ENCODE measurements around the gene ELMO1. TPM values are rescaled to one million over a fixed set of nuclear protein-coding genes. Genes with fewer than 3 reads are reported as not detected.

Gene ELMO1
- total and polyA plus RNA-seq, 2 donors from 2014 or later: 6.0 to 35.4 TPM

DNA sequence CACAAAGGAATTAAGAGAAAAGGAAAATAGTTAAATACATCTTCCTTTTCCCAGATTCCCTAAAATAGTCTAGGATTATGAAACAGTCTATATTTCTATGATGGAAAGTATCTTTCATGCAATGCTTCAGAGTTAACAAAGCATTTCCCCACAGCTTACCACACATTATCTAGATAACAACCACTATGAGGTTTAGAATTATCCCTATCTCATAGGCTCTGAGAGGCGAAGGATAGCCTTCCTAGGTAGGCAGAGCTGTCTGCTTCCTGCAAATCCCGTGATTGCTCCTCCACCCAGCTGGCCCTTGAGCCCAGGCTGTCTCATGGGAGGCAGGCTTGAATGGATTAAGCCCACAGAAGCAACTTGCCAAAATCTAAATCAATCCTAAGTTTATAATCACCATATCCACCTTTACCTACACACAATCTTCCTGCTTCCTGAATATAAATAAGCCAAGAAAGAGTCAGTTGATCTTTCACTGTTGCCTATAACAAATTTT is 402.9 kb downstream of the ELMO1 start:
- Histone ChIP-seq H3K4me3 (ENCODE audit: low read length in 3 of 3) (no peak overlapping the region), H3K36me3 (ENCODE audit: control insufficient read depth in 2 of 3, insufficient read depth in 3 of 3, low read length in 3 of 3) (no peaks in the 10 kb centered on the region), H3K27ac (ENCODE audit: low read depth in 2 of 2, low read length in 2 of 2) (no peak overlapping the region), H3K27me3 (ENCODE audit: control insufficient read depth, insufficient read depth, low read length) (no peaks in the 10 kb centered on the region), H3K4me1 (ENCODE audit: control insufficient read depth in 2 of 3, insufficient read depth in 2 of 3, low read depth in 1 of 3, low read length in 3 of 3) (no peaks in the 10 kb centered on the region), H3K9ac (ENCODE audit: low read length in 3 of 3) (no peak overlapping the region), H3K9me3 (ENCODE audit: control insufficient read depth in 2 of 3, insufficient read depth in 1 of 3, low read length in 3 of 3) (no peaks in the 10 kb centered on the region)
- intact Hi-C loops (cut with DNase I): no loop called here
- TF ChIP-seq, protein P1, sequence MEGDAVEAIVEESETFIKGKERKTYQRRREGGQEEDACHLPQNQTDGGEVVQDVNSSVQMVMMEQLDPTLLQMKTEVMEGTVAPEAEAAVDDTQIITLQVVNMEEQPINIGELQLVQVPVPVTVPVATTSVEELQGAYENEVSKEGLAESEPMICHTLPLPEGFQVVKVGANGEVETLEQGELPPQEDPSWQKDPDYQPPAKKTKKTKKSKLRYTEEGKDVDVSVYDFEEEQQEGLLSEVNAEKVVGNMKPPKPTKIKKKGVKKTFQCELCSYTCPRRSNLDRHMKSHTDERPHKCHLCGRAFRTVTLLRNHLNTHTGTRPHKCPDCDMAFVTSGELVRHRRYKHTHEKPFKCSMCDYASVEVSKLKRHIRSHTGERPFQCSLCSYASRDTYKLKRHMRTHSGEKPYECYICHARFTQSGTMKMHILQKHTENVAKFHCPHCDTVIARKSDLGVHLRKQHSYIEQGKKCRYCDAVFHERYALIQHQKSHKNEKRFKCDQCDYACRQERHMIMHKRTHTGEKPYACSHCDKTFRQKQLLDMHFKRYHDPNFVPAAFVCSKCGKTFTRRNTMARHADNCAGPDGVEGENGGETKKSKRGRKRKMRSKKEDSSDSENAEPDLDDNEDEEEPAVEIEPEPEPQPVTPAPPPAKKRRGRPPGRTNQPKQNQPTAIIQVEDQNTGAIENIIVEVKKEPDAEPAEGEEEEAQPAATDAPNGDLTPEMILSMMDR (IDR thresholded peaks at IDR 0.05; ENCODE audit: borderline replicate concordance, extremely low read depth, insufficient read depth): no peak
- DNase-seq: no peak
- no peak for FAIRE-seq

DNA sequence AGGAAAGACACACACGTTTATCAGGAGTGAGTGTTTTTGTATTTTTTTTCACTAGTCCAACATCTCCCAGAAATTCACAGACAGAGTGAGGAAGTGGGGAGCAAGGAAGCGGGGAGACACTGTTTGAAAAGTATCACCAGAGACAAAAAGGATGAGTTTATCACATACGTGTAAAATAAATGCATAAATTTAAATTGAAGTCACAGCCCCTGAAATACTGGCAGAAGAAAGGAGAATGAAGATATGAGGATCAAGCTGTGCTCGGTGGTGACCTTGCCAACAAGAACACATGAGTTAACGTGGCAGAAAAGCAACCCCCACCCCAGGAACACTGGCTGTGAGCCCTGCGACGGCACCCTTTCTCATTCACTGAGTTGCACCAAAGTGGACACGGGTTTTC is 407.2 kb downstream of the ELMO1 start:
- H3K9ac ChIP-seq (ENCODE audit: low read length in 3 of 3): no peak overlapping the region
- no peak for FAIRE-seq
- no peak overlapping the region for H3K4me3 ChIP-seq (ENCODE audit: low read length in 3 of 3)
- TF ChIP-seq, protein P1 (IDR thresholded peaks at IDR 0.05; ENCODE audit: borderline replicate concordance, extremely low read depth, insufficient read depth): no peak
- DNase-seq: no peak
- H3K9me3 ChIP-seq (ENCODE audit: control insufficient read depth in 2 of 3, insufficient read depth in 1 of 3, low read length in 3 of 3): peaks cover 0 to 9% (median 0%) of the 10 kb centered on the region in 3 donors
- no peaks in the 10 kb centered on the region for H3K36me3 ChIP-seq (ENCODE audit: control insufficient read depth in 2 of 3, insufficient read depth in 3 of 3, low read length in 3 of 3)
- no peaks in the 10 kb centered on the region for H3K4me1 ChIP-seq (ENCODE audit: control insufficient read depth in 2 of 3, insufficient read depth in 2 of 3, low read depth in 1 of 3, low read length in 3 of 3)
- H3K27ac ChIP-seq (ENCODE audit: low read depth in 2 of 2, low read length in 2 of 2): no peak overlapping the region
- intact Hi-C loops (cut with DNase I): no loop called here
- H3K27me3 ChIP-seq (ENCODE audit: control insufficient read depth, insufficient read depth, low read length): no peaks in the 10 kb centered on the region

- TF ChIP-seq, protein P1 (IDR thresholded peaks at IDR 0.05; ENCODE audit: borderline replicate concordance, extremely low read depth, insufficient read depth): no peak
Measured at GRCh38 chr7:37040330-37040729, 408.3 kb downstream of the ELMO1 start.

More at GRCh38 chr7:37040330-37040729, 408.3 kb downstream of the ELMO1 start:
- no peaks in the 10 kb centered on the region for H3K4me1 ChIP-seq (ENCODE audit: control insufficient read depth in 2 of 3, insufficient read depth in 2 of 3, low read depth in 1 of 3, low read length in 3 of 3)
- no peaks in the 10 kb centered on the region for H3K27me3 ChIP-seq (ENCODE audit: control insufficient read depth, insufficient read depth, low read length)
- H3K36me3 ChIP-seq (ENCODE audit: control insufficient read depth in 2 of 3, insufficient read depth in 3 of 3, low read length in 3 of 3): no peaks in the 10 kb centered on the region
- intact Hi-C loops (cut with DNase I): no loop called here
- no peak for DNase-seq
- peaks cover 0 to 9% (median 0%) of the 10 kb centered on the region in 3 donors for H3K9me3 ChIP-seq (ENCODE audit: control insufficient read depth in 2 of 3, insufficient read depth in 1 of 3, low read length in 3 of 3)
- no peak overlapping the region for H3K27ac ChIP-seq (ENCODE audit: low read depth in 2 of 2, low read length in 2 of 2)
- no peak for FAIRE-seq
- H3K9ac ChIP-seq (ENCODE audit: low read length in 3 of 3): no peak overlapping the region
- H3K4me3 ChIP-seq (ENCODE audit: low read length in 3 of 3): no peak overlapping the region

All from kidney (tissue), 14 donors.